OCI-LY7 (cell line): ENCODE results near the gene ADAMTS2. TPM values are rescaled to one million over a fixed set of nuclear protein-coding genes. Genes with fewer than 3 reads are reported as not detected.

Source experiments
- BruUV-seq: library from RNA; stranded (reverse); fragments of 400-500 nt; replicated peaks from 2 replicates; lab custom pipeline; 2021; lab: Mats Ljungman, UMichigan
- CTCF ChIA-PET: fragments of 300-600 bp; sonication (Branson Sonifier 250); formaldehyde crosslinking; loops from one replicate; lab custom pipeline; 2022; ENCODE audit warnings: antibody characterized with exemption; ENCODE audit not compliant: unreplicated experiment; lab: Charles Lee
- POLR2A ChIA-PET: fragments of 300-600 bp; sonication (Branson Sonifier 250); formaldehyde crosslinking; loops from one replicate; lab custom pipeline; 2022; ENCODE audit warnings: antibody characterized with exemption; lab: Charles Lee
- DNase-seq: peaks from one replicate; pipeline ENCODE4 v3.0.0-alpha.2; 2015; ENCODE audit warnings: low spot score
- H2AFZ ChIP-seq: fragments of 200-600 bp; sonication (generic), shearing (Covaris generic); 2 replicates; pipeline ENCODE4 v1.6.1; 2014; ENCODE audit warnings: mild to moderate bottlenecking, antibody characterized with exemption, low read length, moderate library complexity
- H3K27ac ChIP-seq: fragments of 200-600 bp; sonication (generic); 2 replicates; pipeline ENCODE4 v1.5.1; 2014; ENCODE audit warnings: mixed run types, low read depth, mild to moderate bottlenecking, moderate library complexity, low read length, inconsistent platforms; ENCODE audit not compliant: poor library complexity, severe bottlenecking
- H3K36me3 ChIP-seq: fragments of 200-600 bp; sonication (generic); 2 replicates; pipeline ENCODE4 v1.6.1; 2014; ENCODE audit warnings: mild to moderate bottlenecking, antibody characterized with exemption, low read length, moderate library complexity, mixed read lengths; ENCODE audit not compliant: insufficient read depth
- H3K4me1 ChIP-seq: fragments of 200-600 bp; sonication (generic); 2 replicates; pipeline ENCODE4 v1.5.1; 2014; ENCODE audit warnings: mild to moderate bottlenecking, low read length; ENCODE audit not compliant: insufficient read depth, poor library complexity, severe bottlenecking
- H3K4me2 ChIP-seq: fragments of 200-600 bp; sonication (generic); 2 replicates; pipeline ENCODE4 v1.6.1; 2014; ENCODE audit warnings: mild to moderate bottlenecking, low read length
- H3K4me3 ChIP-seq: fragments of 200-600 bp; sonication (generic); 2 replicates; pipeline ENCODE4 v1.5.1; 2014; ENCODE audit warnings: mild to moderate bottlenecking, low read depth, low read length; ENCODE audit not compliant: poor library complexity, severe bottlenecking
- H3K79me2 ChIP-seq: fragments of 200-600 bp; sonication (generic); 2 replicates; pipeline ENCODE4 v1.6.1; 2016; ENCODE audit warnings: low read depth, mild to moderate bottlenecking, low read length, moderate library complexity, mixed read lengths; ENCODE audit not compliant: insufficient read depth
- H3K9me2 ChIP-seq: fragments of 200-600 bp; sonication (generic); 2 replicates; pipeline ENCODE4 v1.6.1; 2016; ENCODE audit warnings: mild to moderate bottlenecking, low read length, mixed read lengths; ENCODE audit not compliant: insufficient read depth
- H3K9me3 ChIP-seq: fragments of 200-600 bp; sonication (generic); 2 replicates; pipeline ENCODE4 v1.6.1; 2014; ENCODE audit warnings: mild to moderate bottlenecking, mixed run types, low read length, mixed read lengths
- H4K20me1 ChIP-seq: fragments of 200-600 bp; sonication (generic); 2 replicates; pipeline ENCODE4 v1.6.1; 2014; ENCODE audit warnings: mild to moderate bottlenecking, antibody characterized with exemption, low read length, moderate library complexity, mixed read lengths; ENCODE audit not compliant: insufficient read depth
- EZH2phosphoT487 ChIP-seq: fragments of 200-600 bp; sonication (generic); IDR thresholded peaks from 2 replicates; pipeline ENCODE4 v1.6.1; 2018; ENCODE audit warnings: low read depth, borderline replicate concordance, mild to moderate bottlenecking, mixed run types, antibody characterized with exemption, low read length, moderate library complexity, mixed read lengths
- intact Hi-C: fragments of 100-400 bp; cut with micrococcal nuclease; formaldehyde crosslinking; loops from one replicate; pipeline ENCODE4 v1.10.0; 2022; ENCODE audit not compliant: unreplicated experiment
- total RNA-seq, 2 experiments: library from RNA; depleted of rRNA in 1 of 2; stranded (reverse); fragments of >200 nt in 1 of 2; shearing (Covaris generic) in 1 of 2; gene quantifications; 2 replicates each; pipeline ENCODE4 v1.2.3, GENCODE V29; 2014 to 2022
- TF ChIP-seq, protein P1 (sequence below): fragments of 200-600 bp; sonication (generic); conservative IDR thresholded peaks from 2 replicates; pipeline ENCODE4 v1.5.1; 2014; ENCODE audit warnings: mild to moderate bottlenecking, antibody characterized with exemption, low read length, moderate library complexity, mixed read lengths

ADAMTS2 gene
- total RNA-seq, 2 experiments from 2014 or later, result not detected

DNA sequence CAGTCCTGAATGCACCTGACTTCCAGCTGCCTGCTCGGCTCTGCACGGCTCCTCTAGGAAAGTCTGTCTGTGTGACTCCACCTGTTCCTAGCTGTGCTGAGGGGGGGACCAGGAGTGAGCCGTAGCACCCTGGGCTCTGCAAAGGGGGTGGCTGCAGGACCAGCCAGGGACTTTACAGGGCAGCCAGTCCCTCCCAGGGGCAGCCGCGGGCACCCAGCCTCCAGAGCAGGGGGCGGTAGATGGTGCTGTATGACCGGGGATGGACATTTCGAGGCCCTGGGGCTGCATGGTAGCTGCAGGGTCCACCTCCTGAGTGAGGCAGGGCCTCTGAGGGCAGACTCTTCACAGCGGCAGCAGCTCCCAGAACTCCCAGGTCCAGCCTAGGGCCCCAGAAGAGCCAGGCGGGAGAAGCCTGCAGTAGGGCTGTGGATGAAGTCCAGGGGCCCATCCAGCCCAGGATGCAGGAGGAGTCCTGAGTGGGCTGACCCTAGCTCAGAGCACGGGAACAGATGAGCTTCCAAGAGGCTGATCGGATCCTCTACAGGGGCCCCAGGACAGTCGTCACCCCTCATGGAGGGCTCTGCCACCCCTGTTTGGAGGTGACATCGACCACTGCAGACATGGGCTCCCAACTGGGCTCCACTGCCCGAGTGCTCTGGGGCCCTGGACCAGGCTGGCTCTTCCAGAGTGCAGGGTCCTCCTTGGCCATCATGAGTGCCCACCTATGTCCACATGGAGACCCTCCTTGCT lies 179.7 kb downstream of the ADAMTS2 start:
- no peak overlapping the region for H2AFZ ChIP-seq
- no peaks in the 10 kb centered on the region for H3K79me2 ChIP-seq
- no TSS peak for BruUV-seq
- H3K4me3 ChIP-seq, result no peak overlapping the region
- no peak overlapping the region for H3K27ac ChIP-seq
- DNase-seq, result no peak
- H4K20me1 ChIP-seq, result no peaks in the 10 kb centered on the region
- ChIA-PET POLR2A (no interaction called here), CTCF (no interaction called here)
- H3K36me3 ChIP-seq, result no peaks in the 10 kb centered on the region
- TF ChIP-seq EZH2phosphoT487, result no peak
- TF ChIP-seq, protein P1, sequence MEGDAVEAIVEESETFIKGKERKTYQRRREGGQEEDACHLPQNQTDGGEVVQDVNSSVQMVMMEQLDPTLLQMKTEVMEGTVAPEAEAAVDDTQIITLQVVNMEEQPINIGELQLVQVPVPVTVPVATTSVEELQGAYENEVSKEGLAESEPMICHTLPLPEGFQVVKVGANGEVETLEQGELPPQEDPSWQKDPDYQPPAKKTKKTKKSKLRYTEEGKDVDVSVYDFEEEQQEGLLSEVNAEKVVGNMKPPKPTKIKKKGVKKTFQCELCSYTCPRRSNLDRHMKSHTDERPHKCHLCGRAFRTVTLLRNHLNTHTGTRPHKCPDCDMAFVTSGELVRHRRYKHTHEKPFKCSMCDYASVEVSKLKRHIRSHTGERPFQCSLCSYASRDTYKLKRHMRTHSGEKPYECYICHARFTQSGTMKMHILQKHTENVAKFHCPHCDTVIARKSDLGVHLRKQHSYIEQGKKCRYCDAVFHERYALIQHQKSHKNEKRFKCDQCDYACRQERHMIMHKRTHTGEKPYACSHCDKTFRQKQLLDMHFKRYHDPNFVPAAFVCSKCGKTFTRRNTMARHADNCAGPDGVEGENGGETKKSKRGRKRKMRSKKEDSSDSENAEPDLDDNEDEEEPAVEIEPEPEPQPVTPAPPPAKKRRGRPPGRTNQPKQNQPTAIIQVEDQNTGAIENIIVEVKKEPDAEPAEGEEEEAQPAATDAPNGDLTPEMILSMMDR, result no peak
- H3K4me1 ChIP-seq, result no peaks in the 10 kb centered on the region
- H3K4me2 ChIP-seq, result no peak overlapping the region
- intact Hi-C loops, result no loop called here
- H3K9me3 ChIP-seq, result no peaks in the 10 kb centered on the region
- H3K9me2 ChIP-seq, result no peaks in the 10 kb centered on the region

DNA sequence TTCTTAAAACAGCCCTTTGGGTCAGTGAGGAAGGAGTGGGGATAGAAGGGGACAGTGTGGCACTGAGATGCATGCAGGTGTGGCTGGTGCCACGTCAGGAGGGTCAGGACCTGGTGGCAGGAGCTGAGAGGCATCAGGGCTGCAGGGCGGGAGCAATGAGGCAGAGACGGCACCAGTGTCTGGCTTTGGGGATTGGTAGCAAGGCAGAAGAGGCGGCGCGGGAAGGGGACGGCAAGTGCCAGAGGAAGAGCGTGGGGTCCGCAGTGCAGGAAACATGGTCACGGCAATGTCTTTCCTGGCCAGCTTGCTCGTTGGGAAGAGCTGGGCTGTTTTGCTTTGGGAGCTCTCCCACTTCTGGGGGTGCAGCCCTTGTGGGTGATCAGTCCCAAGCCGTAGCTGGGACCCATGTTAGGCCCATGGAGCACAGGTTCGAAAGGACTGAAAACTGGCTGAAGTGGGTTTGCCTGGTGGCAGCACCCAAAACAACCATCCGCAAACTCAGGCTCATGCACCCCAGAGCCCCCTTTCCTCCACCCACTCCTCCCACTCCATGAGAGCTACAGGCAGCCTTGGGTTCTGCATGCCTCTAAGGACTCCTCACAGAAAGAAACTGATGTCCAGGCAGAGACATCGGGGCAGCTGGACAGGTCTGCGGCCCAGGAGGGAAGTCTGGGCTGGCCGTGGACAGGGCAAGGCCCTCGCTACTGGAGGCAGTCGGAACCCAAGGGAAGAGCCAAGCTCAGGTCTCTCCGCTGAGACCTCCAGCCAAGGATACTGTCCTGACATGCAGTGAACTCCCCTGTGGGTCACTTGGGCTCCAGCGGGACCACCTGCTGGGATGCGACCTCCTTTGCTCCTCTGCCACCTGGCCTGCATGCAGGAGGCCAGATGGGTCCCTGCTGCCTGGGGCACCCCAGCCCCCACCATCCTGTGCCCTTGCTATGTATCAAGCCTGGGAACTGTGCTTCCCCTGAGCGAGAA lies 180.6 kb downstream of the ADAMTS2 start:
- no peaks in the 10 kb centered on the region for H3K9me2 ChIP-seq
- intact Hi-C loops, result no loop called here

More for the DNA sequence above, 180.6 kb downstream of the ADAMTS2 start:
- BruUV-seq, result no TSS peak
- Histone ChIP-seq H3K79me2 (no peaks in the 10 kb centered on the region), H4K20me1 (no peaks in the 10 kb centered on the region), H2AFZ (no peak overlapping the region), H3K4me3 (no peak overlapping the region), H3K9me3 (no peaks in the 10 kb centered on the region), H3K4me2 (no peak overlapping the region), H3K27ac (no peak overlapping the region), H3K36me3 (no peaks in the 10 kb centered on the region), H3K4me1 (no peaks in the 10 kb centered on the region)
- ChIA-PET POLR2A (no interaction called here), CTCF (no interaction called here)
- DNase-seq, result no peak
- no peak for TF ChIP-seq EZH2phosphoT487
- TF ChIP-seq, protein P1, result no peak
